Peyer's patch (tissue), 4 donors: Measurements from ENCODE around the gene P2RY2. TPM values are rescaled to one million over a fixed set of nuclear protein-coding genes. Genes with fewer than 3 reads are reported as not detected.
A peak's percentile ranks its signal among the peaks of the same experiment; 100 is the strongest.
"Not testable (repeated sequence)": the region's sequence is repeated elsewhere in the genome, so short reads cannot be mapped to it uniquely, and the experiment has no call there.

Source experiments
- DNase-seq, 3 donors: peaks; one replicate each; pipeline ENCODE4 v3.0.0-alpha.2; 2017 to 2019
- H3K27ac ChIP-seq, 4 donors: fragments of 200-600 bp; sonication (generic); one replicate each; pipeline ENCODE4 v1.5.1; 2016 to 2019
- H3K27me3 ChIP-seq, 2 donors: fragments of 200-600 bp; sonication (generic); one replicate each; pipeline ENCODE4 v1.5.1; 2019
- H3K36me3 ChIP-seq, 3 donors: fragments of 200-600 bp; sonication (generic); one replicate each; pipeline ENCODE4 v1.5.1; 2016 to 2019
- H3K4me1 ChIP-seq, 4 donors: fragments of 200-600 bp; sonication (generic); one replicate each; pipeline ENCODE4 v1.5.1; 2016 to 2019
- H3K4me3 ChIP-seq, 4 donors: fragments of 200-600 bp; sonication (generic); 1 replicate in 3 of 4; 2 replicates in 1 of 4; pipeline ENCODE4 v1.5.1; 2016 to 2019; ENCODE audit warnings: mild to moderate bottlenecking in 1 of 4
- H3K9me3 ChIP-seq, 4 donors: fragments of 200-600 bp; sonication (generic); one replicate each; pipeline ENCODE4 v1.5.1; 2016 to 2019; ENCODE audit warnings: mild to moderate bottlenecking in 1 of 4
- CTCF ChIP-seq, 6 experiments: fragments of 450-650 bp in 4 of 6; fragments of 200-600 bp in 2 of 6; sonication (generic) in 1 of 6; IDR thresholded peaks; one replicate each; pipeline ENCODE4 v1.5.1; 2017 to 2019; ENCODE audit warnings: antibody characterized with exemption in 6 of 6, mild to moderate bottlenecking in 3 of 6, moderate library complexity in 1 of 6
- POLR2A ChIP-seq, 2 donors: fragments of 450-650 bp; IDR thresholded peaks; one replicate each; pipeline ENCODE4 v1.5.1; 2017; ENCODE audit warnings: antibody characterized with exemption in 2 of 2, mild to moderate bottlenecking in 2 of 2, moderate library complexity in 2 of 2
- total RNA-seq, 4 donors: library from RNA; depleted of rRNA; stranded (reverse); fragments of >200 nt; gene quantifications; one replicate each; pipeline ENCODE4 v1.1.0, GENCODE V29; 2016

Gene P2RY2
- total RNA-seq, 4 donors from 2014 or later, result 6.6 to 42.7 (median 33.5) TPM

GRCh38 chr11:73196576-73196975 lies 21.5 kb upstream of the P2RY2 start:
- no peak for TF ChIP-seq POLR2A (IDR thresholded peaks at IDR 0.05)
- Histone ChIP-seq H3K4me3 (no peak overlapping the region), H3K27me3 (no peaks in the 10 kb centered on the region), H3K27ac (peak overlapping the region in 3 of 4 donors; percentile 79 to 95 (median 91)), H3K9me3 (no peaks in the 10 kb centered on the region), H3K4me1 (peaks cover 0 to 56% (median 1%) of the 10 kb centered on the region in 4 donors), H3K36me3 (no peaks in the 10 kb centered on the region)
- DNase-seq, result peak in 1 of 3 donors; percentile 13

- DNase-seq, result peak in 2 of 3 donors; percentile 80 to 84
- Histone ChIP-seq H3K27ac (peak overlapping the region in 3 of 4 donors; percentile 49 to 71 (median 49)), H3K27me3 (no peaks in the 10 kb centered on the region), H3K36me3 (no peaks in the 10 kb centered on the region), H3K4me1 (peaks cover 0 to 52% (median 1%) of the 10 kb centered on the region in 4 donors), H3K9me3 (no peaks in the 10 kb centered on the region), H3K4me3 (no peak overlapping the region)
- TF ChIP-seq CTCF (IDR thresholded peaks at IDR 0.05) (no peak), POLR2A (IDR thresholded peaks at IDR 0.05) (no peak)
These were observed 20.7 kb upstream of the P2RY2 start for GRCh38 chr11:73197348-73197747.

- H3K27me3 ChIP-seq, H3K9me3 ChIP-seq, H3K4me3 ChIP-seq, H3K36me3 ChIP-seq, DNase-seq: not testable (repeated sequence)
- peak overlapping the region in 3 of 4 donors; percentile 49 to 71 (median 49) for H3K27ac ChIP-seq
- H3K4me1 ChIP-seq, result peaks cover 0 to 48% (median 1%) of the 10 kb centered on the region in 4 donors
These were observed 20.3 kb upstream of the P2RY2 start for GRCh38 chr11:73197787-73198186.

GRCh38 chr11:73198677-73199076 lies 19.4 kb upstream of the P2RY2 start:
- DNase-seq, result peak in 2 of 3 donors; percentile 54 to 68
- TF ChIP-seq POLR2A (IDR thresholded peaks at IDR 0.05), result no peak
- TF ChIP-seq CTCF (IDR thresholded peaks at IDR 0.05), result no peak
- Histone ChIP-seq H3K4me3 (no peak overlapping the region), H3K36me3 (no peaks in the 10 kb centered on the region), H3K9me3 (no peaks in the 10 kb centered on the region), H3K27ac (peak overlapping the region in 3 of 4 donors; percentile 49 to 71 (median 59)), H3K27me3 (no peaks in the 10 kb centered on the region), H3K4me1 (peaks cover 0 to 39% (median 1%) of the 10 kb centered on the region in 4 donors)

- Histone ChIP-seq H3K27me3 (no peaks in the 10 kb centered on the region), H3K27ac (no peak overlapping the region), H3K9me3 (no peaks in the 10 kb centered on the region), H3K36me3 (no peaks in the 10 kb centered on the region), H3K4me3 (no peak overlapping the region), H3K4me1 (peaks cover 0 to 32% (median 0%) of the 10 kb centered on the region in 4 donors)
- TF ChIP-seq POLR2A (IDR thresholded peaks at IDR 0.05), result no peak
- no peak for TF ChIP-seq CTCF (IDR thresholded peaks at IDR 0.05)
- peak in 1 of 3 donors; percentile 15 for DNase-seq
These were observed 18.6 kb upstream of the P2RY2 start for GRCh38 chr11:73199446-73199845.

GRCh38 chr11:73200256-73200655 lies 17.8 kb upstream of the P2RY2 start:
- H3K27ac ChIP-seq, result no peak overlapping the region
- H3K4me3 ChIP-seq, result no peak overlapping the region
- peak in 1 of 3 donors; percentile 40 for DNase-seq
- H3K36me3 ChIP-seq, result no peaks in the 10 kb centered on the region
- H3K27me3 ChIP-seq, result no peaks in the 10 kb centered on the region
- peaks cover 0 to 28% (median 0%) of the 10 kb centered on the region in 4 donors for H3K4me1 ChIP-seq
- no peaks in the 10 kb centered on the region for H3K9me3 ChIP-seq
- TF ChIP-seq POLR2A (IDR thresholded peaks at IDR 0.05), result no peak
- no peak for TF ChIP-seq CTCF (IDR thresholded peaks at IDR 0.05)

- peaks cover 0 to 18% (median 0%) of the 10 kb centered on the region in 4 donors for H3K4me1 ChIP-seq
- no peaks in the 10 kb centered on the region for H3K36me3 ChIP-seq
- no peaks in the 10 kb centered on the region for H3K9me3 ChIP-seq
- no peak overlapping the region for H3K4me3 ChIP-seq
- H3K27me3 ChIP-seq, result no peaks in the 10 kb centered on the region
- H3K27ac ChIP-seq, result no peak overlapping the region
- DNase-seq, result peak in 2 of 3 donors; percentile 31 to 39
- TF ChIP-seq POLR2A (IDR thresholded peaks at IDR 0.05), result no peak
These were observed 16.8 kb upstream of the P2RY2 start for GRCh38 chr11:73201249-73201648.
